Esophagus muscularis mucosa (tissue), 4 donors: Measurements from ENCODE around the gene PAQR4. TPM values are rescaled to one million over a fixed set of nuclear protein-coding genes. Genes with fewer than 3 reads are reported as not detected.

ENCODE experiments used
- DNase-seq: peaks from one replicate; pipeline ENCODE4 v3.0.0-alpha.2; 2017; ENCODE audit errors: extremely low spot score
- H3K27ac ChIP-seq, 4 donors: fragments of 200-600 bp; sonication (generic); replicated peaks in 1 of 4; 1 replicate in 3 of 4; 2 replicates in 1 of 4; pipeline ENCODE4 v1.5.1; 2016 to 2019; ENCODE audit warnings: mild to moderate bottlenecking in 1 of 4
- H3K27me3 ChIP-seq, 4 donors: fragments of 200-600 bp; sonication (generic); one replicate each; pipeline versions ENCODE4 v1.5.1 to v1.6.0; 2016 to 2019
- H3K36me3 ChIP-seq, 4 donors: fragments of 200-600 bp; sonication (generic); one replicate each; pipeline ENCODE4 v1.5.1; 2016 to 2019
- H3K4me1 ChIP-seq, 4 donors: fragments of 200-600 bp; sonication (generic); one replicate each; pipeline ENCODE4 v1.5.1; 2016 to 2019
- H3K4me3 ChIP-seq, 4 donors: fragments of 200-600 bp; sonication (generic); 1 replicate in 2 of 4; 2 replicates in 2 of 4; pipeline ENCODE4 v1.5.1; 2016 to 2019; ENCODE audit warnings: mild to moderate bottlenecking in 4 of 4, moderate library complexity in 1 of 4
- H3K9me3 ChIP-seq, 4 donors: fragments of 200-600 bp; sonication (generic); 1 replicate in 3 of 4; 2 replicates in 1 of 4; pipeline ENCODE4 v1.5.1; 2016 to 2019
- EP300 ChIP-seq: sonication (generic); formaldehyde crosslinking; IDR thresholded peaks from one replicate; pipeline ENCODE4 v1.6.1; 2017; ENCODE audit warnings: antibody characterized with exemption
- POLR2A ChIP-seq: fragments of 450-650 bp; IDR thresholded peaks from one replicate; pipeline ENCODE4 v1.6.1; 2017; ENCODE audit warnings: antibody characterized with exemption, moderate library complexity, mild to moderate bottlenecking, low read depth
- POLR2AphosphoS5 ChIP-seq, 2 donors: sonication (generic); formaldehyde crosslinking; IDR thresholded peaks; one replicate each; pipeline ENCODE4 v1.6.1; 2017; ENCODE audit warnings: antibody characterized with exemption in 2 of 2
- WGBS: methylation state at CpG from one replicate; pipeline ENCODE4 v1.1.5; 2018; 5-methylcytosine and 5-hydroxymethylcytosine counted together
- intact Hi-C: fragments of 100-400 bp; cut with DNase I; formaldehyde crosslinking; loops from one replicate; pipeline ENCODE4 v1.15.1; 2023
- total RNA-seq, 4 donors: library from RNA; depleted of rRNA; stranded (reverse); fragments of >200 nt; gene quantifications; one replicate each; pipeline versions ENCODE4 v1.1.0 to v1.2.1, GENCODE V29; 2016
- TF ChIP-seq, protein P1 (sequence below), 3 experiments: fragments of 200-600 bp in 2 of 3; fragments of 450-650 bp in 1 of 3; sonication (generic) in 2 of 3; IDR thresholded peaks; one replicate each; pipeline ENCODE4 v1.5.1; 2017 to 2019; ENCODE audit warnings: antibody characterized with exemption in 3 of 3, mild to moderate bottlenecking in 2 of 3, moderate library complexity in 1 of 3

Gene PAQR4
- total RNA-seq, 4 donors from 2014 or later, result 2.2 to 7.5 (median 4.7) TPM

DNA sequence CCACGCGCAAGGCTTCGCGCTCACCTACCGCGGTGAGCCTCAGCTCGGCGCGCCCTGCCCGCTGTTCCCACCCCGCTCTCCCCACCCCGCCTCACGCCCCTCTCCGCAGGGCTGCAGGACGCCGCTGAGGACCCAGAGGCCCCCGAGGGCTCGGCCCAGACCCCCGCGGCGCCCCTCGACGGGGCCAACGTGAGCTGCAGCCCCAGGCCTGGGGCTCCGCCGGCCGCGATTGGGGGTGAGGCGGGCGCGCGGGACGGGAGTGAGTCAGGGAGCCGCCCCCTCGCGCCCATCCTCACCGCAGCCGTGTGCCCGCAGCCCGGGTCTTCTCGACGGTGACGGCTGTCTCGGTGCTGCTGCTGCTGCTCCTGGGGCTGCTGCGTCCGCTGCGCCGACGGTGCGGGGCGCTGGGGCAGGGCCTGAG is 1.9 kb upstream of the PAQR4 start:
- no peak overlapping the region for H3K27ac ChIP-seq
- peaks cover 55 to 78% (median 75%) of the 10 kb centered on the region in 4 donors for H3K4me1 ChIP-seq
- peak overlapping the region; percentile 22 to 49 (median 30) for H3K4me3 ChIP-seq
- no peaks in the 10 kb centered on the region for H3K36me3 ChIP-seq
- H3K27me3 ChIP-seq, result peaks cover 26 to 67% (median 61%) of the 10 kb centered on the region in 4 donors
- TF ChIP-seq, protein P1, sequence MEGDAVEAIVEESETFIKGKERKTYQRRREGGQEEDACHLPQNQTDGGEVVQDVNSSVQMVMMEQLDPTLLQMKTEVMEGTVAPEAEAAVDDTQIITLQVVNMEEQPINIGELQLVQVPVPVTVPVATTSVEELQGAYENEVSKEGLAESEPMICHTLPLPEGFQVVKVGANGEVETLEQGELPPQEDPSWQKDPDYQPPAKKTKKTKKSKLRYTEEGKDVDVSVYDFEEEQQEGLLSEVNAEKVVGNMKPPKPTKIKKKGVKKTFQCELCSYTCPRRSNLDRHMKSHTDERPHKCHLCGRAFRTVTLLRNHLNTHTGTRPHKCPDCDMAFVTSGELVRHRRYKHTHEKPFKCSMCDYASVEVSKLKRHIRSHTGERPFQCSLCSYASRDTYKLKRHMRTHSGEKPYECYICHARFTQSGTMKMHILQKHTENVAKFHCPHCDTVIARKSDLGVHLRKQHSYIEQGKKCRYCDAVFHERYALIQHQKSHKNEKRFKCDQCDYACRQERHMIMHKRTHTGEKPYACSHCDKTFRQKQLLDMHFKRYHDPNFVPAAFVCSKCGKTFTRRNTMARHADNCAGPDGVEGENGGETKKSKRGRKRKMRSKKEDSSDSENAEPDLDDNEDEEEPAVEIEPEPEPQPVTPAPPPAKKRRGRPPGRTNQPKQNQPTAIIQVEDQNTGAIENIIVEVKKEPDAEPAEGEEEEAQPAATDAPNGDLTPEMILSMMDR (IDR thresholded peaks at IDR 0.05), result no peak
- no peak for TF ChIP-seq POLR2A
- no peak for TF ChIP-seq EP300
- TF ChIP-seq POLR2AphosphoS5 (IDR thresholded peaks at IDR 0.05), result no peak
- intact Hi-C loops, result no loop called here
- DNase-seq, result no peak
- H3K9me3 ChIP-seq, result no peaks in the 10 kb centered on the region
- no CpG with 5 or more reads among the region's 51 CpGs for WGBS

DNA sequence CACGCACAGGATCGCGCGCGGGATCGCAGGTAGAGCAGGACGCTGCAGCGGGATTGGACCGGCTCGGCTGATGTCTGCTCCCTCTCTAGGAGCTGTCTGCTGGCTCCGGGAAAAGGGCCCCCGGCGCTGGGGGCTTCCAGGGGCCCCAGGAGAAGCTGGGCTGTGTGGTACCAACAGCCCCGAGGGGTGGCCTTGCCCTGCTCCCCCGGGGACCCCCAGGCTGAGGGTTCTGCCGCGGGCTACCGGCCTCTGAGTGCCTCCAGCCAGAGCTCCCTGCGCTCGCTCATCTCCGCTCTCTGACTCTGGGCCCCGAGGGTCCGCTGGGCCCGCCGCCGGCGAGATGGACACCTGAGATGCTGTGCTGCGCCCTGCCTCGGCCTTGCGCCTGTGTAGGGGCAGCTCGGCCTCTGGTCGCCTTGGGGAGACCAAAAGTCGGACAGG is 1.4 kb upstream of the PAQR4 start:
- Histone ChIP-seq H3K27ac (no peak overlapping the region), H3K4me1 (peaks cover 55 to 75% (median 70%) of the 10 kb centered on the region in 4 donors), H3K36me3 (no peaks in the 10 kb centered on the region), H3K9me3 (no peaks in the 10 kb centered on the region), H3K4me3 (no peak overlapping the region), H3K27me3 (peaks cover 24 to 62% (median 55%) of the 10 kb centered on the region in 4 donors)
- DNase-seq, result no peak
- intact Hi-C loops, result no loop called here
- TF ChIP-seq EP300, result no peak
- TF ChIP-seq, protein P1 (IDR thresholded peaks at IDR 0.05), result no peak
- TF ChIP-seq POLR2A, result no peak
- TF ChIP-seq POLR2AphosphoS5 (IDR thresholded peaks at IDR 0.05), result no peak
- 58% methylated on average over 8 of the region's 33 CpGs for WGBS

- intact Hi-C loops, result no loop called here
- Histone ChIP-seq H3K27me3 (peaks cover 20 to 55% (median 49%) of the 10 kb centered on the region in 4 donors), H3K36me3 (no peaks in the 10 kb centered on the region), H3K27ac (no peak overlapping the region), H3K4me1 (peaks cover 49 to 69% (median 64%) of the 10 kb centered on the region in 4 donors), H3K9me3 (no peaks in the 10 kb centered on the region), H3K4me3 (peak overlapping the region; percentile 72 to 85 (median 78))
- DNase-seq, result no peak
- WGBS, result 37% methylated on average over 17 of the region's 18 CpGs
- TF ChIP-seq EP300, result no peak
- TF ChIP-seq POLR2AphosphoS5 (IDR thresholded peaks at IDR 0.05), result no peak
- TF ChIP-seq POLR2A, result no peak
- TF ChIP-seq, protein P1 (IDR thresholded peaks at IDR 0.05), result no peak
These were observed 795 bp upstream of the PAQR4 start for GRCh38 chr16:2968368-2968737.

DNA sequence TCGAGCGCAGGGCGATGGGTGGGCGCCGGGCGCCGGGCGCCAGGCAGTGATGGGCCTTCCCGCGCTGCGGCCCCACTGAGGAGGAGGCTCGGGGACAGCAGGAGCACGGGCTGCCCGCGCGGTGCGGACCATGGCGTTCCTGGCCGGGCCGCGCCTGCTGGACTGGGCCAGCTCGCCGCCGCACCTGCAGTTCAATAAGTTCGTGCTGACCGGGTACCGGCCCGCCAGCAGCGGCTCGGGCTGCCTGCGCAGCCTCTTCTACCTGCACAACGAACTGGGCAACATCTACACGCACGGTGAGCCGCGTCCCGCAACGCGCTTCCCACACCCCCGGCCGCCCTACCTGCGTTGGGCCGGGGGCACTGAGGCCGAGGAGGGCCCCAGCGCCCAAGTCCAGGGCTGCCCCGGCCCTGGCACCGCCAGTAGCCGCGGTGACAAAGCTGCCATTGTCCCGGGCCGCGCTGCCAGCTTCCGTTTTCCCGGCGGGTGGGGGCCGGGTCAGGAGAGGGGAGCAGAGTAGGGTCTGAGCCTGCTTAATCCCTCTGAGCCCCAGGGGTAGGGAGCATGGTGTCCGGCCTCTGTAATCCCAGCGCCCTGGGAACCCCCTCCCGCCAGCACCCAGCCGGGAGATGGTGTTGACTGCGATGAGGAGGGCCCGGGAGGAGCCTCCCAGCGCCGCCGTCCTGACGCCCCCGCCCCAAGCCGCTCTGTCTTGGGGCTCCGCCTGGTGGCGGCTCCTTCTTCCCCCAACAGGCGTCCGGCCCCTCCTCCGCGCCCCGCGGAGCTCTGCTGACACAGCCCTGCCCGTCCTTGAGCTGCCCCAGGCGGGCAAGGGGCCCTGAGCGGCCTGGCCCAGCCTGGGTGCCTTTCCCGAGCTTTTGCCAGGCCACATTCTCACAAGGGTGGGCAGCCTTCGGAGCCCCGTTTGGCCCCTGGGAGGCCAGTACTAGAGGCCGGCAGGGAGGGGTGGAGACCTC is 685 bp downstream of the PAQR4 start:
- peaks cover 11 to 51% (median 35%) of the 10 kb centered on the region in 4 donors for H3K27me3 ChIP-seq
- H3K27ac ChIP-seq, result peak overlapping the region in 3 of 4 donors; percentile 38 to 69 (median 66)
- under 1% methylated on average over 43 of the region's 83 CpGs for WGBS
- no peak for DNase-seq
- no peaks in the 10 kb centered on the region for H3K9me3 ChIP-seq
- H3K4me1 ChIP-seq, result peaks cover 34 to 54% (median 49%) of the 10 kb centered on the region in 4 donors
- intact Hi-C loops, result no loop called here
- H3K36me3 ChIP-seq, result no peaks in the 10 kb centered on the region
- H3K4me3 ChIP-seq, result peak overlapping the region; percentile 72 to 85 (median 78)
- TF ChIP-seq POLR2A (no peak), EP300 (no peak)
- TF ChIP-seq, protein P1 (IDR thresholded peaks at IDR 0.05), result peak in 2 of 3 experiments; percentile 19 to 33
